ENCODE measurements around the gene TRIP13. TPM values are rescaled to one million over a fixed set of nuclear protein-coding genes. Genes with fewer than 3 reads are reported as not detected.
A peak's percentile ranks its signal among the peaks of the same experiment; 100 is the strongest.
"Not testable (repeated sequence)": the region's sequence is repeated elsewhere in the genome, so short reads cannot be mapped to it uniquely, and the experiment has no call there.

TRIP13 gene
- total and polyA plus RNA-seq, 3 donors from 2014 or later = 34.3 to 71.6 (median 49.1) TPM

- TF ChIP-seq, protein P1, sequence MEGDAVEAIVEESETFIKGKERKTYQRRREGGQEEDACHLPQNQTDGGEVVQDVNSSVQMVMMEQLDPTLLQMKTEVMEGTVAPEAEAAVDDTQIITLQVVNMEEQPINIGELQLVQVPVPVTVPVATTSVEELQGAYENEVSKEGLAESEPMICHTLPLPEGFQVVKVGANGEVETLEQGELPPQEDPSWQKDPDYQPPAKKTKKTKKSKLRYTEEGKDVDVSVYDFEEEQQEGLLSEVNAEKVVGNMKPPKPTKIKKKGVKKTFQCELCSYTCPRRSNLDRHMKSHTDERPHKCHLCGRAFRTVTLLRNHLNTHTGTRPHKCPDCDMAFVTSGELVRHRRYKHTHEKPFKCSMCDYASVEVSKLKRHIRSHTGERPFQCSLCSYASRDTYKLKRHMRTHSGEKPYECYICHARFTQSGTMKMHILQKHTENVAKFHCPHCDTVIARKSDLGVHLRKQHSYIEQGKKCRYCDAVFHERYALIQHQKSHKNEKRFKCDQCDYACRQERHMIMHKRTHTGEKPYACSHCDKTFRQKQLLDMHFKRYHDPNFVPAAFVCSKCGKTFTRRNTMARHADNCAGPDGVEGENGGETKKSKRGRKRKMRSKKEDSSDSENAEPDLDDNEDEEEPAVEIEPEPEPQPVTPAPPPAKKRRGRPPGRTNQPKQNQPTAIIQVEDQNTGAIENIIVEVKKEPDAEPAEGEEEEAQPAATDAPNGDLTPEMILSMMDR (IDR thresholded peaks at IDR 0.05) = no peak
- no peak for TF ChIP-seq POLR2A (IDR thresholded peaks at IDR 0.05)
- intact Hi-C loops (cut with DNase I; ENCODE audit: low total_unique reads) = no loop called here
- H3K27me3 ChIP-seq = no peaks in the 10 kb centered on the region
- peaks cover 5% of the 10 kb centered on the region for H3K4me1 ChIP-seq
- DNase-seq = no peak
- no peaks in the 10 kb centered on the region for H3K9me3 ChIP-seq
- no peaks in the 10 kb centered on the region for H3K36me3 ChIP-seq (ENCODE audit: low read depth, missing control alignments)
- 95 to 96% methylated on average over 14 of the region's 14 CpGs for WGBS, 2 donors
- H3K4me3 ChIP-seq = no peak overlapping the region
- no peak overlapping the region for H3K27ac ChIP-seq
These were observed 21.5 kb downstream of the TRIP13 start for GRCh38 chr5:914174-914573.

DNA sequence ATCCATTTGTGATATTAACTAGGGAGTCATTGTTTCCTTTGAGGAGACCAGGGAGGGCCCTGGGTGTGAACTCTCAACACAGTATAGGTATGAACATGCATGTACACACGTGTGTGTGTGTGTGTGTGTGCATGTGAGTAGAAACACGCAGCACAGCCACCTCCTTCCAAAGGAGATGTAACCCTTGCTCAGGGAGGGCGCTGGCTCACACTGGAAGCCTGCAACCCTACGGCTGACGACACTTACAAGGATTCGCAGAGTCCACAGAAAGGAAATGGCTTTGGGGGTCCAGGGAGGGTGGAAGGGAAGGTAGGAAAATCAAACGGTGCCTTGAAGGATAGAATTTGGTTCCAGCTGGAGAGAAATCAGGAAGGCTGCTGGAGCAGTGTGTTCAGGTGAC is 21.9 kb downstream of the TRIP13 start:
- Histone ChIP-seq H3K27me3 (no peaks in the 10 kb centered on the region), H3K4me3 (no peak overlapping the region), H3K9me3 (no peaks in the 10 kb centered on the region), H3K27ac (no peak overlapping the region), H3K36me3 (ENCODE audit: low read depth, missing control alignments) (no peaks in the 10 kb centered on the region), H3K4me1 (peaks cover 5% of the 10 kb centered on the region)
- no peak for DNase-seq
- 93 to 94% methylated on average over 7 of the region's 7 CpGs for WGBS, 2 donors
- TF ChIP-seq, protein P1 (IDR thresholded peaks at IDR 0.05) = no peak
- no peak for TF ChIP-seq POLR2A (IDR thresholded peaks at IDR 0.05)
- intact Hi-C loops (cut with DNase I; ENCODE audit: low total_unique reads) = no loop called here

GRCh38 chr5:915346-915745 is 22.7 kb downstream of the TRIP13 start:
- H3K36me3 ChIP-seq (ENCODE audit: low read depth, missing control alignments); intact Hi-C loops (cut with DNase I; ENCODE audit: low total_unique reads); H3K9me3 ChIP-seq; H3K4me3 ChIP-seq; H3K27me3 ChIP-seq; H3K27ac ChIP-seq; H3K4me1 ChIP-seq: not testable (repeated sequence)
- WGBS, 2 donors = 94 to 95% methylated on average over 11 to 12 of the region's 12 CpGs
- peak; percentile 6 for DNase-seq

DNA sequence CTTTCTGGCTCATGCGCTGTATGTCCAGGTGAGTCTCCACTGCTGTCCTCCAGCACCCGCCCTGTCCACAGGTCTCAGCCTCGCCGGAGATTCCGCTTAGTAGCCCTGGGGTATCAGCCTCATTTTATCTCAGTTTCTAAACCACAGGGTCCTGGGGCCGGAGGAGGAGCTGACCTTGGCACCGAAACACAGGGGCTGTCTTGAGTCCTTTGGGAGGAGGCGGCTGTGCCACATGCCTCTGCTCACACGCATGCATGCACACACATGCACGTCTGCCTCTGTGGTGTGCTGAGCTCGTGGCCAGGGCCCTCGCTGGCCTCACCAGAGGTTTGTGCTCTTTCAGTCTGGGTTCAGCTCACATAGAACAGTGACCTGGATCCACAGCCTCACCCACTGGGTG is 23.3 kb downstream of the TRIP13 start:
- peak; percentile 15 for DNase-seq
- intact Hi-C loops (cut with DNase I; ENCODE audit: low total_unique reads) = no loop called here
- H3K27ac ChIP-seq = no peak overlapping the region
- no peaks in the 10 kb centered on the region for H3K27me3 ChIP-seq
- H3K36me3 ChIP-seq (ENCODE audit: low read depth, missing control alignments) = no peaks in the 10 kb centered on the region
- no peak overlapping the region for H3K4me3 ChIP-seq
- 69 to 80% methylated on average over 11 to 12 of the region's 12 CpGs for WGBS, 2 donors
- no peak for TF ChIP-seq POLR2A (IDR thresholded peaks at IDR 0.05)
- TF ChIP-seq, protein P1 (IDR thresholded peaks at IDR 0.05) = no peak
- peaks cover 5% of the 10 kb centered on the region for H3K4me1 ChIP-seq
- H3K9me3 ChIP-seq = no peaks in the 10 kb centered on the region

GRCh38 chr5:916441-917293 is 24.0 kb downstream of the TRIP13 start:
- Histone ChIP-seq H3K4me1 (peaks cover 5% of the 10 kb centered on the region), H3K27me3 (no peaks in the 10 kb centered on the region), H3K27ac (no peak overlapping the region), H3K9me3 (no peaks in the 10 kb centered on the region), H3K4me3 (no peak overlapping the region), H3K36me3 (ENCODE audit: low read depth, missing control alignments) (no peaks in the 10 kb centered on the region)
- WGBS, 2 donors = 61 to 77% methylated on average over 12 to 14 of the region's 14 CpGs
- TF ChIP-seq, protein P1 (IDR thresholded peaks at IDR 0.05) = no peak
- TF ChIP-seq POLR2A (IDR thresholded peaks at IDR 0.05) = no peak
- intact Hi-C loops (cut with DNase I; ENCODE audit: low total_unique reads) = no loop called here
- peak; percentile 65 for DNase-seq

DNA sequence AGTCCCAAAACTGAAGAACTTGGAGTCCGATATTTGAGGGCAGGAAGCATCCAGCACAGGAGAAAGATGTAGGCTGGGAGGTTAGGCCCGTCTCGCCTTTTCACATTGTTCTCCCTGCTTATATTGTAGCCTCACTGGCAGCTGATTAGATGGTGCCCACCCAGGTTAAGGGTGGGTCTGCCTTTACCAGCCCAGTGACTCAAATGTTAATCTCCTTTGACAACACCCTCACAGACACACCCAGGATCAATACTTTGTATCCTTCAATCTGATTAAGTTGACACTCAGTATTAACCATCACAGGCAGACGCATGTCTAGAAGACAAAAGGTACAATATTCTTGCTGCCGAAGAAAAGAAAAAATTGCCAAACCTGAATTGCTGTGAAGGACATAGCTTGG is 26.0 kb downstream of the TRIP13 start:
- peak; percentile 10 for DNase-seq
- H3K36me3 ChIP-seq (ENCODE audit: low read depth, missing control alignments); H3K4me1 ChIP-seq; H3K4me3 ChIP-seq; intact Hi-C loops (cut with DNase I; ENCODE audit: low total_unique reads); H3K27ac ChIP-seq; H3K9me3 ChIP-seq; H3K27me3 ChIP-seq: not testable (repeated sequence)
- 81 to 88% methylated on average over 5 of the region's 5 CpGs for WGBS, 2 donors

All from testis (tissue), 3 donors.